ENCODE measurements around the gene TRAIP.

The TRAIP gene

GRCh38 chr3:49805367-49805782 lies 51.0 kb downstream of the TRAIP start:
- Histone ChIP-seq H3K4me3 (ENCODE audit: low read depth, low read length) (no peak overlapping the region), H3K27ac (peak overlapping the region; percentile 56), H3K4me2 (ENCODE audit: low read length) (peak overlapping the region; percentile 10), H2AFZ (no peak overlapping the region), H3K36me3 (ENCODE audit: control insufficient read depth, insufficient read depth, low read length) (no peaks in the 10 kb centered on the region), H3K79me2 (no peaks in the 10 kb centered on the region), H3K9me3 (ENCODE audit: control insufficient read depth, low read length) (no peaks in the 10 kb centered on the region), H3K4me1 (peaks cover 2% of the 10 kb centered on the region), H3K27me3 (ENCODE audit: control insufficient read depth, insufficient read depth, low read length) (no peaks in the 10 kb centered on the region), H3K9ac (no peak overlapping the region)
- no peak for TF ChIP-seq CTCF (IDR thresholded peaks at IDR 0.05)

GRCh38 chr3:49804141-49805041 lies 52.0 kb downstream of the TRAIP start:
- no peak overlapping the region for H3K9ac ChIP-seq
- H3K27me3 ChIP-seq (ENCODE audit: control insufficient read depth, insufficient read depth, low read length), result no peaks in the 10 kb centered on the region
- H3K4me2 ChIP-seq (ENCODE audit: low read length), result peak overlapping the region; percentile 100
- no peaks in the 10 kb centered on the region for H3K36me3 ChIP-seq (ENCODE audit: control insufficient read depth, insufficient read depth, low read length)
- no peaks in the 10 kb centered on the region for H3K9me3 ChIP-seq (ENCODE audit: control insufficient read depth, low read length)
- peak overlapping the region; percentile 78 for H3K27ac ChIP-seq
- H2AFZ ChIP-seq, result peak overlapping the region; percentile 99
- TF ChIP-seq CTCF (IDR thresholded peaks at IDR 0.05), result no peak
- peak overlapping the region; percentile 77 for H3K4me3 ChIP-seq (ENCODE audit: low read depth, low read length)
- peaks cover 2% of the 10 kb centered on the region for H3K4me1 ChIP-seq
- H3K79me2 ChIP-seq, result no peaks in the 10 kb centered on the region

GRCh38 chr3:49803465-49804140 lies 52.8 kb downstream of the TRAIP start:
- Histone ChIP-seq H3K9me3 (ENCODE audit: control insufficient read depth, low read length) (no peaks in the 10 kb centered on the region), H3K9ac (no peak overlapping the region), H3K79me2 (no peaks in the 10 kb centered on the region), H3K27me3 (ENCODE audit: control insufficient read depth, insufficient read depth, low read length) (no peaks in the 10 kb centered on the region), H2AFZ (peak overlapping the region; percentile 99), H3K27ac (peak overlapping the region; percentile 78), H3K4me1 (peaks cover 2% of the 10 kb centered on the region), H3K4me2 (ENCODE audit: low read length) (peak overlapping the region; percentile 100), H3K36me3 (ENCODE audit: control insufficient read depth, insufficient read depth, low read length) (no peaks in the 10 kb centered on the region), H3K4me3 (ENCODE audit: low read depth, low read length) (peak overlapping the region; percentile 77)
- no peak for TF ChIP-seq CTCF (IDR thresholded peaks at IDR 0.05)

GRCh38 chr3:49802719-49803464 lies 53.5 kb downstream of the TRAIP start, which contains the start of gene INKA1:
TSS of gene INKA1 (plus strand) at chr3:49803261. CDS start at chr3:49803393, 132 bp downstream.
- no peaks in the 10 kb centered on the region for H3K36me3 ChIP-seq (ENCODE audit: control insufficient read depth, insufficient read depth, low read length)
- no peaks in the 10 kb centered on the region for H3K27me3 ChIP-seq (ENCODE audit: control insufficient read depth, insufficient read depth, low read length)
- H3K4me3 ChIP-seq (ENCODE audit: low read depth, low read length), result peak within 1 kb of the TSS; percentile 77
- peak within 1 kb of the TSS; percentile 100 for H3K4me2 ChIP-seq (ENCODE audit: low read length)
- H3K4me1 ChIP-seq, result peaks cover 2% of the 10 kb centered on the region
- peak; percentile 90 for TF ChIP-seq CTCF (IDR thresholded peaks at IDR 0.05)
- H3K79me2 ChIP-seq, result no peaks in the 10 kb centered on the region
- H2AFZ ChIP-seq, result peak within 1 kb of the TSS; percentile 99
- H3K27ac ChIP-seq, result peak within 1 kb of the TSS; percentile 78
- no peaks in the 10 kb centered on the region for H3K9me3 ChIP-seq (ENCODE audit: control insufficient read depth, low read length)
- no peak within 1 kb of the TSS for H3K9ac ChIP-seq

All from parathyroid adenoma (tissue), 2 donors.